Hair follicular keratinocyte (primary cell): ENCODE results near the gene CD163L1. TPM values are rescaled to one million over a fixed set of nuclear protein-coding genes. Genes with fewer than 3 reads are reported as not detected.

Experiments used
- total RNA-seq: library from RNA; depleted of rRNA; stranded (reverse); fragments of >200 nt; gene quantifications from 2 replicates; pipeline ENCODE4 v1.2.3, GENCODE V29; 2015

The CD163L1 gene
- total RNA-seq, result 0.16 and 0.38 TPM in 2 replicates

DNA sequence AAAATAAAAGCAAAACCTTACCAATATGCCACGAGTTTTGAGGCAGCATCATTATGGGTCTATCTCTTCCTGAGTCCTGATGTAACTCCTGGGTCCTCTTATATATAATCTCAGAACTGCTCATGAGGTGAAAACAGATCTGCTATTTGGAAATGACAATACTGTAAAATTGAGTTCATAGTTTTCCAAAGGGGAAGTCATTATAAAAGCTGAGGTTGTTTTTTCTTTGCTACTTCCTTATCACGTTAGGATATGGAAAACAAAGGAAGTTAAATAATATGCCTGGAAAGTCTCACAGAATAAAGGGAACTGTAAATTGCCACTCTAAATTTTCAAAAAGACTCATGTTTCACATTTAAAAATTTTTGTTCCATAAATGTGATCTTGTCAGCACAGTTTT lies at the start of gene CD163L1:
CD163L1 (minus strand) TSS at position 78 of the 400 bp plus-strand sequence; CDS start at position 52, 26 bp downstream.

Other genes with a start within 250 kb of the CD163L1 start
- gene ACSM4, start 140.1 kb downstream of the CD163L1 start, total RNA-seq, result not detected in 2 replicates
- gene CD163, start 59.6 kb upstream of the CD163L1 start, total RNA-seq, result not detected in 2 replicates
- gene APOBEC1, start 221.8 kb upstream of the CD163L1 start, total RNA-seq, result not detected in 2 replicates